Heart left ventricle (tissue), 13 donors: ENCODE data around the gene SNORC.

Experiments used
- CTCF ChIP-seq, 12 donors: fragments of 200-600 bp; sonication (generic) in 4 of 12; IDR thresholded peaks; one replicate each; pipeline versions ENCODE4 v1.5.0 to v1.8.0; 2018 to 2022; ENCODE audit warnings: antibody characterized with exemption in 12 of 12, mild to moderate bottlenecking in 5 of 12
- POLR2A ChIP-seq, 2 donors: fragments of 450-650 bp; IDR thresholded peaks; one replicate each; pipeline ENCODE4 v1.6.1; 2017; ENCODE audit warnings: antibody characterized with exemption in 2 of 2, mild to moderate bottlenecking in 2 of 2, moderate library complexity in 2 of 2
- donor health status: ischemic (EF 13 %, LVEDD 7.1; RV severe dilation, severe dysfunction).
- donor health status: DM: no; HTN: yes; CAD: no.
- donor health status: DM: no; HTN: no; CAD: no.
- donor health status: ischemic (EF 25% LVEDD 6.9; RV normal size, moderate dysfunction).
- donor health status: ischemic (EF 25% LVEDD 5.7; RV mildly dilated, moderate dysfunction).
- donor health status: ischemic (EF 35%, LVEDD 5.7; RV mildly dilated, moderate dysfunction).
- donor health status: nonischemic (EF 11% LVEDD 7.7; RV severe dilation, severe dysfunction).
- donor health status: DM: yes; HTN: yes; CAD: no.
- donor health status: PGD.
- donor health status: ischemic (EF 29% LVEDD 5.4; RV normal size, mild dysfunction).
- donor health status: nonischemic (EF 23%, LVEDD 6.1; RV moderate dilation, normal function).

- TF ChIP-seq POLR2A (IDR thresholded peaks at IDR 0.05): no peak
- TF ChIP-seq CTCF (IDR thresholded peaks at IDR 0.05): no peak
Measured at GRCh38 chr2:232919141-232919540, 49.1 kb downstream of the SNORC start.
